Measurements from ENCODE around the gene HIC2.
"Not testable (repeated sequence)": the region's sequence is repeated elsewhere in the genome, so short reads cannot be mapped to it uniquely, and the experiment has no call there.

Gene HIC2, protein sequence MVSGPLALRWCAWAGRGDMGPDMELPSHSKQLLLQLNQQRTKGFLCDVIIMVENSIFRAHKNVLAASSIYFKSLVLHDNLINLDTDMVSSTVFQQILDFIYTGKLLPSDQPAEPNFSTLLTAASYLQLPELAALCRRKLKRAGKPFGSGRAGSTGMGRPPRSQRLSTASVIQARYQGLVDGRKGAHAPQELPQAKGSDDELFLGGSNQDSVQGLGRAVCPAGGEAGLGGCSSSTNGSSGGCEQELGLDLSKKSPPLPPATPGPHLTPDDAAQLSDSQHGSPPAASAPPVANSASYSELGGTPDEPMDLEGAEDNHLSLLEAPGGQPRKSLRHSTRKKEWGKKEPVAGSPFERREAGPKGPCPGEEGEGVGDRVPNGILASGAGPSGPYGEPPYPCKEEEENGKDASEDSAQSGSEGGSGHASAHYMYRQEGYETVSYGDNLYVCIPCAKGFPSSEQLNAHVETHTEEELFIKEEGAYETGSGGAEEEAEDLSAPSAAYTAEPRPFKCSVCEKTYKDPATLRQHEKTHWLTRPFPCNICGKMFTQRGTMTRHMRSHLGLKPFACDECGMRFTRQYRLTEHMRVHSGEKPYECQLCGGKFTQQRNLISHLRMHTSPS

DNA sequence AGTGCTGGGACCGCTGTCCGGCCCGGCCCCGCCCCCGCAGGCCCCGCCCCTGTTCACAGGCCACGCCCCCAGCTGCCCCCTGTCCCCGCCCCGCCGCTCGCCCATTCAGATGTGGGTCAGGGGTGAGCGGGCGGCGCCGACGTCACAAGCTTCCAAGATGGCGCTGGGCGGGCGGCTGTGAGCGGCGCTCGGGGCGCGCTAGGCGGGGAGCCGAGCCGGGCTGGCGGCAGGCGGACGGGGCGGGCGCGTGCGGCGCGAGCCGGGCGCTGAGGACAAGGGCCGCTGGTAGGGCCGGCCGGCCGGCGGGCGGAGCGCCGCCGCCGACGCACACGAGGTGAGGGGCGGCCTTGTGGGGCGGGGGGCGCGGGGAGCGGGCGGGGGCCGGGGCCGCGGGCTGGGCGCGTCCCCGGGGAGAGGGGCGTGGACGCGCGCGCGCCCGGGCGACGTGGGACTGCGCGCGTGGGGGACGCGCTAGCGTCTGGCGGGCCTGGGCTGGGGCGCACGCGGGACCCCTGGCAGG, at the start of gene HIC2:
TSS of gene HIC2 (plus strand) at position 145 of the 520 bp plus-strand sequence. CDS start 25,461 bp downstream, outside the sequence.
- DNase-seq (ENCODE audit: low spot score), result not testable (repeated sequence)

DNA sequence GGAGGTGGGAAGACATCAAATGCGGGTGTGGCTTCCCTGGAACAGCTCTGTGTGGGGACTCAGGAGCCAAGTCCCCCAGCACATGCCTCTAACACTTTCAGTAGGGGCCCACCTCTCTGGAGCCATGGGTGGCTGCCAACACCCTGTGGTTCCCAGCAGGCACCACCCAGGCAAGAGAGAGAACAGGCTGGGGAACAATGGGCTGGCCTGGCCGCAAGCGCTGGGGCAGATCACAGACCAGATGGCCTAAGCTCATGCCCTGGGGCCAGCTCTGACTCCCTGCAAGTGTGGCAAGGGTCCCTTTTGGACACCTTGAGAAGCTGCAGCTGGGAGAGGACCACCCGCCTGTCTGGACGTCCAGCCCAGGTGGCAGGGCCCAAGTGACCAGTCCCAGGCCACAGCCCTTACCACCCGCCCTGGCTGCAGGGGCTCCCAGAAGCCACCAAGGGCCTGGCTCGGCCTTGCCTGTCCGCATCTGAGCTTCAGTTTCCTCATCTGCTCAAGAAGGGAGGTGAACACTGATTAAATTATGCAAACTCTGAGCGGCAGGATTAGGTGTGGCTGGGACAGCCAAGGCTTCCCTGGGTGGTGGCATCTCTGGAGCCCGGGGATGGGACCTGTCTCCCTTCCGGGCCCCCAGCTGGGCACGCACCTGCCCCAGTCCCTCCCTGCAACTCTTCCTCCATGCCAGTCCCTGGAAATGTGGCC, 48.4 kb upstream of the HIC2 start:
- DNase-seq (ENCODE audit: low spot score), result not testable (repeated sequence)

DNA sequence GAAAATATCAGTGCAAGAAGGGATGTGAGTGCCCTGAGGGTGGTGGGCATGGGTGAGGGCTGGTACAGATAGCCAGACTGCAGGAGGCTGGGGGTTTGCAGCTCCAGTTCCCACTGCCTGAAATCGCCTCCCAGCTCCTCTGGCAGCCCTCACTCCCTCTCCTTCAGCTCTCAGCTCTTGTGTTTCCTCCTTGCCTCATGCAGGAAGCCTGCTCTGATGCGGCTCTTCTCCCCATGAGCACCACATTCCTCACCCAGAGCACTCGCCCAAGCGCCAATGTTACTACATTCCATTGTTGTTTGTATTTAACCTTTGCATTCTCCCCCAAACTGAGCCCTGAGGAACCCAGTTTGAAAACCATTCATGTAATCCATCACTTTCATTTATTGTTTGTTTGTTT, 41.3 kb upstream of the HIC2 start:
- not testable (repeated sequence) for DNase-seq (ENCODE audit: low spot score)

DNA sequence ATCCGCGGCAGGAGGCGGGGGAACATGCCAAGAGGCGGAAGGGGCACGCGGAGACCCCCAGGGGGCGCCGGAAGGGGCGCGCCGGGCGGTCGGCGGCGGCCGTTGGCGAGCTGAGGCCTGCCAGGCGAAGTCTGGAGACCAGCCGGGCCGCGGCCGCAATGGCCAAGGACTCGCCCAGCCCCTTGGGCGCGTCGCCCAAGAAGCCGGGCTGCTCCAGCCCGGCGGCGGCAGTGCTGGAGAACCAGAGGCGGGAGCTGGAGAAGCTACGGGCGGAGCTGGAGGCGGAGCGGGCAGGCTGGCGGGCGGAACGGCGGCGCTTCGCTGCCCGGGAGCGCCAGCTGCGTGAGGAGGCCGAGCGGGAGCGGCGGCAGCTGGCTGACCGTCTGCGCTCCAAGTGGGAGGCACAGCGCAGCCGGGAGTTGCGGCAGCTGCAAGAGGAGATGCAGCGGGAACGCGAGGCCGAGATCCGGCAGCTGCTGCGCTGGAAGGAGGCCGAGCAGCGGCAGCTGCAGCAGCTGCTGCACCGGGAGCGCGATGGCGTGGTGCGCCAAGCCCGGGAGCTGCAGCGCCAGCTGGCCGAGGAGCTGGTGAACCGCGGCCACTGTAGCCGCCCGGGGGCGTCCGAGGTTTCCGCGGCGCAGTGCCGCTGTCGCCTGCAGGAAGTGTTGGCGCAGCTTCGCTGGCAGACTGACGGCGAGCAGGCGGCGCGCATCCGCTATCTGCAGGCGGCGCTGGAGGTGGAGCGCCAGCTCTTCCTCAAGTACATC, 33.3 kb upstream of the HIC2 start, which contains the start of gene RIMBP3B:
TSS of gene RIMBP3B (plus strand) at position 51 of the 767 bp plus-strand sequence. CDS start at position 159, 108 bp downstream.
- DNase-seq (ENCODE audit: low spot score), result not testable (repeated sequence)

DNA sequence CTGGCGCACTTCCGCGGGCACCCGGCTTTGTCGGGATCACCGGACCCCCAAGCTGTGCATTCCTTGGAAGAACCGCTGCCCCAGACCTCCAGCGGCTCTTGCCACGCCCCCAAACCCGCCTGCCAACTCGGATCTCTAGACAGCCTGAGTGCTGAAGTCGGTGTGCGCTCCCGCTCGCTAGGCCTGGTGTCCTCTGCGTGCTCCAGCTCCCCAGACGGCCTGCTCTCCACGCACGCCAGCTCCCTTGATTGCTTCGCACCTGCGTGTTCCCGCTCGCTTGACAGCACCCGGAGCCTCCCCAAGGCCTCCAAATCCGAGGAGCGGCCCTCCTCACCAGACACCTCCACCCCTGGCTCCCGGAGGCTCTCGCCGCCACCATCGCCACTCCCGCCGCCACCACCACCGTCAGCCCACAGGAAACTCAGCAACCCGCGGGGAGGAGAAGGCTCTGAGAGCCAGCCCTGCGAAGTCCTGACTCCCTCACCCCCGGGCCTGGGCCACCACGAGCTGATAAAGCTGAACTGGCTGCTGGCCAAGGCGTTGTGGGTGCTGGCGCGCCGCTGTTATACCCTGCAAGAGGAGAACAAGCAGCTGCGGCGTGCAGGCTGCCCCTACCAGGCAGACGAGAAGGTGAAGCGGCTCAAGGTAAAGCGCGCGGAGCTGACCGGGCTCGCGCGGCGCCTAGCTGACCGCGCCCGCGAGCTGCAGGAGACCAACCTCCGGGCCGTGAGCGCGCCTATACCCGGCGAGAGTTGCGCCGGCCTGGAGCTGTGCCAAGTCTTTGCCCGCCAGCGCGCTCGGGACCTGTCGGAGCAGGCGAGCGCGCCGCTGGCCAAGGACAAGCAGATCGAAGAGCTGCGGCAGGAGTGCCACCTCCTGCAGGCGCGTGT, 32.5 kb upstream of the HIC2 start:
- not testable (repeated sequence) for DNase-seq (ENCODE audit: low spot score)

DNA sequence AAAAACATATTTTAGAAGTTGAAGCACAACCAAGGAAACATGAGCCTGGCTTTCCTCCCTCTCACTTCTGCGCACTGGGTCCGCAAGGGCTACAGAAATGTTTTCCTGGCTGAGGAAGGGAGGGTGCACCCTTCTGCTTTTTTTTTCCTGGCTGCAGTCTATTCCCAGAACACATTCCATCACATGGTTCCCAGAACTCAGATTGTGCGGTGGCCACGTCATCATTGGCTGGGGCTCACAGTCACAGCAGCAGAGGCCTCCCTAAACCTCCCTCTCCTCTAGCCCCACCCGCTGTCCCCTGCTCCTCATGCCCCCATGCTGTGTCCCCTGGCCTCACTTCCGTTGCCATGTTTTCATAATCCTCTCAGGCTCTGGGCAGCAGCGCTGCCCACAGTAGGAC, 27.7 kb upstream of the HIC2 start:
- not testable (repeated sequence) for DNase-seq (ENCODE audit: low spot score)

DNA sequence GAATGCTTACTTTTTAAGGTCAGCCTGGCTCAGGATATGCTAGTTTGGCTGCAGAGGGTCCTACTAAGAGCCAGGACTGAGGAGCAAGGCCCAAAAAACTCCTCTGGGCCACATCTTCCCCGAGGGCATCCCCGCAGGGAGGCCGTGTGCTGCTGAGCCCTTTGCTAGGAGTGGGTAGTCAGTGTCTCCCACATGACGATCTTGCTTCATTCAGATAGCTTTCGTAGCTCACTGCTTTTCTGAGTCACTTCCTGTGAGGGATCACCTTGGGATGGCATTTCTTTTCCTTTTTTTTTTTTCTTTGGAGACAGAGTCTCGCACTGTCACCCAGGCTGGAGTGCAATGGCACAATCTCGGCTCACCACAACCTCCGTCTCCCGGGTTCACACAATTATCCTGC, 27.2 kb upstream of the HIC2 start:
- DNase-seq (ENCODE audit: low spot score), result not testable (repeated sequence)

DNA sequence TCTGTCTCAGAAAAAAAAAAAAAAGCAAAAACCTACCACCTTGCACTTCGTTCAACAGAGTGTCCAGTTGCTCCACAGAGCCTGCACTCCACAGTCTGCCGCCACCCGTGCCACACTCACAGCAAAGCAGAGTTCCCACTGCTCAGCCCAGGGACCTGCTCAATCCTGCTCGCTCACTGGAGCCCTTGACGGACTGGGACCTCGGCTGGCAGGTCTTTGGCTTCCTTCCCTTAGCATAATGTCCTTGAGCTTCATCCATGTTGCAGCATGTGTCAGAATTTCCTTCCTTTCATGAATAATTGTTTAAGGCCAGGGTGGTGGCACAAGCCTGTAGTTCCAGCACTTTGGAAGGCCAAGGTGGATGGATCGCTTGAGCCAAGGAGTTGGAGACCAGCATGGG, 22.6 kb upstream of the HIC2 start:
- not testable (repeated sequence) for DNase-seq (ENCODE audit: low spot score)

DNA sequence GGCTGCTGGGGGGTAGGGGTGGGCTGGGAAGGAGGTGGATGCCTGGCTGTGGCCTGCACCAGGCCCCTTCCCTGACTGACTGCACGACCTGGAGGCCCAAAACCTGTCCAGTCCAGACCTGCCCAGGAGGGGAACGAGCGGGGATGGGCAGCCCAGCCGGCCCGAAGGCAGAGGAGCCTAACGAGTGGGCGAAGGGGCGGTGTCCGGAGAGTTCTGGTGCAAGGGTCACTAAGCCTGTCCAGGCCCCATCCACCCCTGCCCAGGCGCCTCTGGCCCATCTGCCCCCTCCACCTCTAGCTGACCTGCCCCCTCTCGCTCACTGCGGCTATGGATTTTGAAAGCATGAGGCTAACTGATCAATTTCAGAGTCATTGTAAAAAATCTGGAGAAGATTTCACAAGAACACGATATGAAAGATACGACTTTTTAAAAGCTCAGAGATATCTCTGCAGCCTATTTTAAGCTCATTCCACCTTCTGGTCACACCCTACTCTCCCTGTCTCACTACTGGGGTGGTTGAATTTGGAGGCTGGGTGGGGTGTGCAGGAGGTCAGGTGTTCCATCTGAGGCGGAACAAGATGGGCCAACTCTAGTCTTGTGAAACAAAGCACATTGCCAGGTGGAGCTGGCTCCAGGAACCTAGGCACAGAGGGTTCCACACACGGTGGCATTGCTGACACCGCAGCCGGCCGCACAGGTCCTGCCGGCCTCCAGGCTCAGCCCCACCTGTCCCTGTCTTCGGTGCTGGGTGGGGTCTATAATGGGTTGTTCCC, 15.8 kb upstream of the HIC2 start:
- DNase-seq (ENCODE audit: low spot score), result not testable (repeated sequence)

DNA sequence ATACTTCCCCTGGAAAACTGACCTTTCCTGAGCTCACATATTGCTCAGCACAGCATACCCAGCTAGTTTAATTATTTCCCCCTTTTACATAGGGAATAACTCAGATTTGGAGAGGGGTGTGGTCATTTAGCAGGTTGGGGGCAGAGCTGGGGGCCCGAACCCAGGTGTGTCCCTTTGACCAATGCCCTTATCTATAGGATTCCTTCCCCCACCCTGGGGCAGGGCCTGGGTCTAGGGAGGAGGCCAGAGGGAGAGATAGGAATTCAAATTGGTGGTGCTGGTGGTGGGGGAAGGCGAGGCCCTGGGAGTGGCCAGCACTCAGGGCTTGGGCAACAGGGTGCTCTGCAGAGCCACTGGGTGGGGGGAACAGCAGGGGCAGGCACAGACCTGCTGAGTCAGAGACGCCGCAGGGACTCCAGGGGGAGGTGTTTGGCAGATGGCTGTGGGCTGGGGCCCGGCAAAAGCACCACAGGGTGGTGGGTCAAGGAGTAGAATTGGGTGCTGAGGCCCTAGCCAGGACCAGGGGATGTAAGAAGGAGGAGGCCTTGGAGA, 14.3 kb upstream of the HIC2 start:
- not testable (repeated sequence) for DNase-seq (ENCODE audit: low spot score)

DNA sequence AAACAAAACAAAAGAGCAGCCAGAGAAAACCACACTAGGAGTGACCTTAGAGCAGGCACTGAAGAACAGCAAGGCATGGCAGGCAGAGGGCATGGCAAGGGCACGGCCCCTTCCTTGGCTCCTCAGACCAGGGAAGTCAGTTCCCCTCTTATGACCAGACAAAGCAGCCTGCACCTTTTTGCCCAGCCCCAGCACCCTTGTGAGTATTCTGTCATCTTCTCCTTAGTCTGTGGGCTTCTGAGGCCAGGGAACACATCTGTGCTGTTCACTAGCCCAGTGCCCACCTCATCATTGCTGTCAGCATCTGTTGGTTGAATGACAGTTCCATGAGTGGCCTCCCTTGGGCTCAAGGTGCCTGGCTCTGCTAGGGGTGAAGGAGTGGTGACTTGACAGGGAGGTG, 10.0 kb upstream of the HIC2 start:
- DNase-seq (ENCODE audit: low spot score), result not testable (repeated sequence)

DNA sequence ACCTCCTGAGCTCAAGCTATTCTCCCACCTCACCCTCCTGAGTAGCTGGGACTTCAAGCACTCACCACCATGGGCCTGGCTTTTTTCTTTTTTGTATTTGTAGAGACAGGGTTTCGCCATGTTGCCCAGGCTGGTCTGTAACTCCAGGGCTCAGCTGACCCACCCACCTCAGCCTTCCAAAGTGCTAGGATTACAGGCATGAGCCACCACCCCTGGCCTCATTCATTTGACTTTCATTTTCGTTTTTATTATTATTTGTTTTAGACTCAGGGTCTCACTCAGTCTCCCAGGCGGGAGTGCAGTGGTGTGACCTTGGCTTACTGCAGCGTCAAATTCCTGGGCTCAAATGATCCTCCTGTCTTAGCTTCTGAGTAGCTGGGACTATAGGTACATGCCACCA, 9.4 kb upstream of the HIC2 start:
- DNase-seq (ENCODE audit: low spot score), result not testable (repeated sequence)

DNA sequence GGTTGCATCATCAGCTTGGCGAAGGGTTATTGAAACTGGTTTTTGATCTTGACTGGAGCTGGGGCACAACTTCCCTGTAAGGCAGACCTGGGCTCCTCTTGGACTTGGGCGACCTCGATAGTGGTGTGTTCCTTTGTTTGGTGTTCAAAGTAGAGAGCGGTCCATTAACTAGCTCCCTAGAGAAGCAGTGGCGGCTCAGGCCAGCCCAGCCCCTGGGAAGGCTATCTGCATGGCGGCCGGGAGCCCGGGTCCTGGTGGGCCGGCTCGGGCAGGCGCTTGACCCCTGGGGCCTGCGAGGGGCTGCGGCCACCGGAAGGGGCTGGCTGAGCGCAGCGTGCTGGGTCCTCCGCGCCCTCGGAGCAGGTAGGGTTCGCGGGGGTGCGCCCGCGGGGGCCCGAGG, 796 bp upstream of the HIC2 start:
- DNase-seq (ENCODE audit: low spot score), result not testable (repeated sequence)

DNA sequence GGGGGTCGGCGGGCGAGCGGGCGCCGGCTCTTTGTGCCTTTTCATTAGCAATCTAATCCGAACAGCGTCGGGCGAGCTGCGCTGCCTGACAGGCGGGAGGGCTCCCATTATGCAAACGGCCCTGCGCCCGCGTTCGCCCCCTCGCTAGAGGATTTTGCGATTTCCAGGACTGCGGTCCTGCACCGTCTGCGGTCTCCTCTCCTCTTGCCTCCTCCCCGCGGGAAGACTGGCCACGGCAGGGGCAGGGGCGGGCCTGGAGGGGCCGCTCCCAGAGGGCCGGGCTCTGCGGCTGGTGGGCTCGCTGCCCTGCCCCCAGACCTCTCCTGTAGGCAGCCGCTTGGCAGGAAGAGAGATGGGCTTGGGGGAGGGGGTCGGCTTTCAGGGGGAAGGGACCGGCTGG, 682 bp downstream of the HIC2 start:
- DNase-seq (ENCODE audit: low spot score), result not testable (repeated sequence)

DNA sequence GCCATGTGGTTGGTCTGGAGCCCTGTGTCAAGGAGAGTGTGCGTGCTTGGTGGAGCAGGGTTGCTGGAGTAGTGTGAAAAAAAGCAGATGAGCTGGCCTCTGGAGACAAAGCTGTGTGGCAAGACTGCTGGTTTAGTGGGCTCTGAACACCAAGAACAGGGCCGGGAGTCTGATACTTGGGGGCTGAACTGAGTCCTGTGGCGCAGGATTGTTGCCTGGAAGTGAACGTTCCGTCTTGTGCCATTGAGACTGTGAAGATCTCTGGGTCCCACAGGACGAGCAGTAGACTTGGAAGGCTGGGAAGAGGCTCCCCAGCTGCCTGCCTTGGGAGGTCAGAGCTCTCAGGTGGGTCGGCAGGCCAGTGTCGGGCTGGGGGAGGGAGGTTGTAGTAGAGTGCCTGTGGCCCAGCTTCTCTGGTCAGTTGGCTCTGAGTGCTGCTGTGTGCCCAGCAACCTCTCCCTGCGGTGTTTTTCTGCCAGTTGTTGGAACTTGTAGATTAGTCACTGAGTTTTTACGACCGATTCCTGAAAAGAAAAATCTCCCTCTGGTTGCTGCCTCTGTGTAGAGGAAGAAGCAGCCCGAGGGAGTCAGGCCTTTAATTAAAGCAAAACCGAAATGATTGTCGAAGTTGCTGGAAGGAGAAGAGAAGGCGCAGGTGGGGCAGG, 1.9 kb downstream of the HIC2 start:
- DNase-seq (ENCODE audit: low spot score), result not testable (repeated sequence)

DNA sequence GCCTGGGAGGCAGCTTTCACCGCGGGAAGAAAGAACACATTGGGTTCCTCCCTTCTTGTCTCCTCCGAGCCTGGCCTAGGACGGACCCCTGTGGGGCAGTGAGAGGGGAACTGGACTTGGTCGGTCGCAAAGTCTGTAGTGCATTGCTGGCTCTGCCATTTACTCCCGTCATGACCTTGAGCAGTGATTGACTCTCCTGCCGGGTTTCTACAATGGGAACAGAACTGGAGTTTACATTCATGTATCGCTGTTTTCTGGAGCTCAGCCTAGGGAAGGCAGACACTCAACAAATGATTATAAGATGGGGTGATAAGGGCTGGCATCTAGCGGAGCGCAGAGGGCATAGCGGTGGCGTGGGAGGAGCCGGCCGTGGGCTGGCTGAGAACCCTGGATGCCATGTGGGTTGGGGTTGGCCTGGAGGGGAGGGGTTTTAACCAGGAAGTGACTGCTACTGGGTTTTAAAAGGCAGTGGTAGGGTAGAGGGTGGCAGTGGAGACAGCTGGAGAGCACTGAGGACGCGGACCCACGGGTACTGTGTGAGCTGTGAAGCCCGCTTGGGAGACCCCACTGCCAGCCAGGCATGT, 3.1 kb downstream of the HIC2 start:
- DNase-seq (ENCODE audit: low spot score), result not testable (repeated sequence)

DNA sequence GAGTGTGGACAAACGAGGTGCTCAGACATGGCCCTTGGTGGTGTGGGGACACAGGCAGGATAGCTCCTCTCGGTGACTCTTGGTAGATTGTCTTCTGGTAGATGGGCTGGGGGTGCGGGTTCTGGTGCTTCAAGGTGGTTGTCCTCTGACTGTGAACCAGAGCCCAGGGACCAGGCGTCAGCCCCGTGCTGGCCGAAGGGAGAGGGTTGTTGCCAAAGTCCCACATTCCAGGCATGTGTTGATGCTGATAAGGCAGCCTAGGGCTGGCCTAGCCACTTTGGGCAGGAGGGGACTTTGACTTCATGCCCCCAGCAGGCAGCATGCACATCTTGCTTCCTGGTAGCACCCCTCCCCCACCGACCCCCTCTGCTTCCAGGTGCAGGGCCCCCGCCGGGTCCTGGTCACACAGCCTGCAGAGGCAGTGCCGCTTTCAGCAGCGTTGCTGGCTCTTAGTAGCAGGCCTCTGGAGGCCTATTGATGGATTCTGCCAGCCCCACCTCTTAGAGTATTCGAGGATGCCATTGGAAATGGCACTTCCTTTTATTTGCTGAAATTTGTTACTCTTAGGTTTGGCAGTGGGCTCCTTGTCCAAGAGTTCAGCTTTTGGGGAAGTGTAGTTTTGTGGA, 7.0 kb downstream of the HIC2 start:
- DNase-seq (ENCODE audit: low spot score), result not testable (repeated sequence)

Data from activated CD4-positive, alpha-beta T cell treated with anti-CD3 and anti-CD28 coated beads, Interleukin-2, Interleukin-4, amounts not matched to agents 100 ng/mL and 50 ng/mL, durations not matched to agents 16 hours and 8 hours (primary cell).